SK-N-SH (cell line): ENCODE data around the gene ZNF267. TPM values are rescaled to one million over a fixed set of nuclear protein-coding genes. Genes with fewer than 3 reads are reported as not detected.

Source experiments
- CTCF ChIA-PET: fragments of 300-600, 350-600 bp; formaldehyde crosslinking; extraction: SDS; loops from one replicate; lab custom pipeline; 2021; lab: Yijun Ruan, JAX
- POLR2A ChIA-PET: fragments of 350-600 bp; sonication (Branson Sonifier 250); formaldehyde crosslinking; extraction: SDS; loops from one replicate; lab custom pipeline; 2020; ENCODE audit warnings: antibody characterized with exemption, inconsistent platforms; lab: Yijun Ruan, JAX
- DNase-seq: peaks from one replicate; pipeline ENCODE4 v3.0.0; 2012
- H2AFZ ChIP-seq: fragments of 200-600 bp; sonication (generic); 2 replicates; pipeline ENCODE4 v1.8.1; 2016; ENCODE audit warnings: antibody characterized with exemption, mild to moderate bottlenecking, low read depth
- H3F3A ChIP-seq: fragments of 200-600 bp; sonication (generic); replicated peaks from 2 replicates; pipeline ENCODE3; 2016; ENCODE audit warnings: antibody characterized with exemption, mild to moderate bottlenecking; ENCODE audit not compliant: insufficient read depth
- H3K27ac ChIP-seq, 2 experiments: fragments of 200-500 bp in 1 of 2; fragments of 200-600 bp in 1 of 2; sonication (Bioruptor generic) in 1 of 2; sonication (generic), shearing (Covaris generic) in 1 of 2; 2 replicates each; pipeline versions ENCODE4 v1.5.1 to v1.6.1; 2014 to 2016; ENCODE audit warnings: low read depth in 2 of 2, inconsistent platforms in 1 of 2, low read length in 1 of 2, mild to moderate bottlenecking in 1 of 2, mixed read lengths in 1 of 2
- H3K27me3 ChIP-seq: fragments of 200-600 bp; sonication (generic), shearing (Covaris generic); 2 replicates; pipeline ENCODE4 v1.6.1; 2016; ENCODE audit warnings: mixed run types; ENCODE audit not compliant: insufficient read depth
- H3K36me3 ChIP-seq, 2 experiments: fragments of 200-500 bp in 1 of 2; fragments of 200-600 bp in 1 of 2; sonication (Bioruptor generic) in 1 of 2; sonication (generic) in 1 of 2; replicated peaks in 1 of 2; 2 replicates each; pipeline versions ENCODE3 to v1.5.1; 2014 to 2016; ENCODE audit warnings: low read length in 1 of 2, mild to moderate bottlenecking in 1 of 2; ENCODE audit not compliant: insufficient read depth in 2 of 2, control insufficient read depth in 1 of 2
- H3K4me1 ChIP-seq, 2 experiments: fragments of 200-500 bp in 1 of 2; fragments of 200-600 bp in 1 of 2; sonication (Bioruptor generic) in 1 of 2; sonication (generic), shearing (Covaris generic) in 1 of 2; 2 replicates each; pipeline versions ENCODE4 v1.5.1 to v1.6.1; 2014 to 2016; ENCODE audit warnings: low read depth in 1 of 2, low read length in 1 of 2, mixed run types in 1 of 2; ENCODE audit not compliant: insufficient read depth in 2 of 2, control insufficient read depth in 1 of 2
- H3K4me2 ChIP-seq: fragments of 200-600 bp; sonication (generic), shearing (Covaris generic); 2 replicates; pipeline ENCODE4 v1.6.1; 2017; ENCODE audit warnings: mixed run types
- H3K4me3 ChIP-seq, 2 experiments: fragments of 200-500 bp in 1 of 2; fragments of 200-600 bp in 1 of 2; sonication (Bioruptor generic) in 1 of 2; sonication (generic), shearing (Covaris generic) in 1 of 2; 2 replicates each; pipeline versions ENCODE4 v1.5.1 to v1.8.1; 2014 to 2016; ENCODE audit warnings: low read depth in 2 of 2, inconsistent platforms in 1 of 2, low read length in 1 of 2, mild to moderate bottlenecking in 1 of 2, mixed read lengths in 1 of 2, moderate library complexity in 1 of 2
- H3K79me2 ChIP-seq: fragments of 200-600 bp; sonication (generic); 2 replicates; pipeline ENCODE4 v1.8.1; 2017; ENCODE audit warnings: mild to moderate bottlenecking; ENCODE audit not compliant: insufficient read depth
- H3K9ac ChIP-seq: fragments of 200-600 bp; sonication (generic); 2 replicates; pipeline ENCODE4 v1.6.1; 2017; ENCODE audit warnings: mixed run types
- H3K9me2 ChIP-seq: fragments of 200-600 bp; sonication (generic); 2 replicates; pipeline ENCODE4 v1.6.1; 2017; ENCODE audit warnings: mixed run types
- H3K9me3 ChIP-seq: fragments of 200-600 bp; sonication (generic); 2 replicates; pipeline ENCODE4 v1.6.1; 2017; ENCODE audit warnings: mixed run types, mild to moderate bottlenecking, moderate library complexity
- H4K20me1 ChIP-seq: fragments of 200-600 bp; sonication (generic); 2 replicates; pipeline ENCODE4 v1.6.1; 2017; ENCODE audit warnings: mild to moderate bottlenecking, mixed run types; ENCODE audit not compliant: insufficient read depth
- CTCF ChIP-seq: fragments of 200-600 bp; sonication (generic); IDR thresholded peaks from 2 replicates; pipeline ENCODE4 v1.6.1; 2017; ENCODE audit warnings: antibody characterized with exemption, mild to moderate bottlenecking, moderate library complexity
- EZH2phosphoT487 ChIP-seq: fragments of 200-600 bp; sonication (generic); IDR thresholded peaks from 2 replicates; pipeline ENCODE4 v1.6.1; 2017; ENCODE audit warnings: low read depth, mixed run types, mild to moderate bottlenecking, antibody characterized with exemption, moderate library complexity, borderline replicate concordance
- FOSL2 ChIP-seq: IDR thresholded peaks from 2 replicates; pipeline ENCODE4 v1.4.0; 2012; ENCODE audit warnings: low read depth, mild to moderate bottlenecking, moderate library complexity, borderline replicate concordance
- FOXM1 ChIP-seq: IDR thresholded peaks from 2 replicates; pipeline ENCODE4 v1.4.0; 2012; ENCODE audit warnings: low read depth, mild to moderate bottlenecking
- GABPA ChIP-seq: IDR thresholded peaks from 2 replicates; pipeline ENCODE4 v1.4.0; 2012; ENCODE audit warnings: low read depth, mild to moderate bottlenecking
- GATA2 ChIP-seq: sonication (generic); formaldehyde crosslinking; IDR thresholded peaks from 2 replicates; pipeline ENCODE4 v1.5.0; 2020; ENCODE audit warnings: mild to moderate bottlenecking, missing genetic modification reagents
- JUND ChIP-seq: IDR thresholded peaks from 2 replicates; pipeline ENCODE4 v1.4.0; 2012
- MXI1 ChIP-seq: IDR thresholded peaks from 2 replicates; pipeline ENCODE4 v1.6.1; 2012; ENCODE audit warnings: mild to moderate bottlenecking, low read depth, low read length, improper control_type of control experiment
- NFIC ChIP-seq: IDR thresholded peaks from 2 replicates; pipeline ENCODE4 v1.4.0; 2012; ENCODE audit warnings: borderline replicate concordance
- NRF1 ChIP-seq: IDR thresholded peaks from 2 replicates; pipeline ENCODE4 v1.6.1; 2012; ENCODE audit warnings: low read depth, mild to moderate bottlenecking, low read length
- PBX3 ChIP-seq: IDR thresholded peaks from 2 replicates; pipeline ENCODE4; 2012
- POLR2AphosphoS5 ChIP-seq: IDR thresholded peaks from 2 replicates; pipeline ENCODE4 v1.6.1; 2012; ENCODE audit warnings: low read depth, low read length
- RCOR1 ChIP-seq: fragments of 150-350 bp; IDR thresholded peaks from 2 replicates; pipeline ENCODE4 v1.6.1; 2017; ENCODE audit warnings: antibody characterized with exemption, low read length
- SMC3 ChIP-seq: IDR thresholded peaks from 2 replicates; pipeline ENCODE4 v1.6.1; 2012; ENCODE audit warnings: low read depth, low read length, improper control_type of control experiment
- TEAD4 ChIP-seq: IDR thresholded peaks from 2 replicates; pipeline ENCODE4 v1.4.0; 2012; ENCODE audit warnings: mild to moderate bottlenecking, borderline replicate concordance; ENCODE audit not compliant: insufficient read depth
- USF1 ChIP-seq: IDR thresholded peaks from 2 replicates; pipeline ENCODE4 v1.4.0; 2012; ENCODE audit warnings: low read depth, borderline replicate concordance
- USF2 ChIP-seq: fragments of 150-350 bp; IDR thresholded peaks from 2 replicates; pipeline ENCODE4 v1.6.1; 2017; ENCODE audit warnings: antibody characterized with exemption, low read length, low read depth, borderline replicate concordance
- YY1 ChIP-seq: IDR thresholded peaks from 2 replicates; pipeline ENCODE4 v1.4.0; 2012; ENCODE audit warnings: low read depth, mild to moderate bottlenecking
- ZBTB33 ChIP-seq: IDR thresholded peaks from 2 replicates; pipeline ENCODE4 v1.4.0; 2012; ENCODE audit warnings: low read depth, borderline replicate concordance
- WGBS: methylation state at CpG from one replicate; pipeline ENCODE4 v1.1.6; 2017; ENCODE audit warnings: low lambda C conversion rate; 5-methylcytosine and 5-hydroxymethylcytosine counted together
- polyA plus RNA-seq, 3 experiments: library from polyadenylated mRNA; depleted of rRNA; stranded (reverse); fragments of >200 nt; gene quantifications; 2 replicates each; pipeline ENCODE4 v1.2.3, GENCODE V29; 2012

Gene ZNF267
- polyA plus RNA-seq, 1 of the 3 experiments (the other 2 are of a cell fraction), result 1.7 TPM

- CTCF ChIA-PET, result interaction anchor here (13.6 kb wide), 1 partner anchor 16 kb away, joined by 144 read pairs; no protein-coding TSS in a partner anchor
- Histone ChIP-seq H3K4me2 (no peak overlapping the region), H3K9me2 (no peaks in the 10 kb centered on the region), H3K9me3 (no peaks in the 10 kb centered on the region), H3K4me3 (no peak overlapping the region), H3K36me3 (no peaks in the 10 kb centered on the region), H3K27ac (no peak overlapping the region), H3K79me2 (peaks cover 36% of the 10 kb centered on the region), H3F3A (peaks cover 17% of the 10 kb centered on the region), H3K27me3 (no peaks in the 10 kb centered on the region), H3K4me1 (peaks cover 16 to 23% of the 10 kb centered on the region in 2 experiments), H2AFZ (no peak overlapping the region), H3K9ac (no peak overlapping the region), H4K20me1 (no peaks in the 10 kb centered on the region; the same call in 1 of the 2 replicates)
- DNase-seq, result no peak
- 69% methylated on average over 5 of the region's 6 CpGs for WGBS
- TF ChIP-seq FOSL2 (no peak), PBX3 (no peak), GABPA (no peak), NRF1 (no peak), EZH2phosphoT487 (no peak), YY1 (no peak), JUND (no peak), ZBTB33 (no peak), USF1 (no peak)
- POLR2A ChIA-PET, result no interaction called here
These were observed 1.4 kb upstream of the ZNF267 start for GRCh38 chr16:31872201-31872600.

- H2AFZ ChIP-seq, result peak overlapping the region; percentile 83; the same call in 1 of the 2 replicates
- 9% methylated on average over 14 of the region's 14 CpGs for WGBS
- H3K4me1 ChIP-seq, result peaks cover 16 to 28% of the 10 kb centered on the region in 2 experiments; a peak in 3 of 4 replicates
- peak overlapping the region; percentile 94 for H3K9ac ChIP-seq
- H3K36me3 ChIP-seq, result peaks cover 6 to 9% of the 10 kb centered on the region in 2 experiments
- ChIA-PET CTCF (interaction anchor here (13.6 kb wide), 1 partner anchor 18 kb away, joined by 144 read pairs; no protein-coding TSS in a partner anchor), POLR2A (no interaction called here)
- peaks cover 17% of the 10 kb centered on the region for H3F3A ChIP-seq
- no peaks in the 10 kb centered on the region for H3K9me3 ChIP-seq
- H3K9me2 ChIP-seq, result no peaks in the 10 kb centered on the region
- peak overlapping the region; percentile 82 to 89 for H3K27ac ChIP-seq
- H4K20me1 ChIP-seq, result peaks cover 9% of the 10 kb centered on the region; the same call in 1 of the 2 replicates
- H3K4me2 ChIP-seq, result peak overlapping the region; percentile 65
- H3K79me2 ChIP-seq, result peaks cover 55% of the 10 kb centered on the region
- peak; percentile 38 for DNase-seq
- H3K27me3 ChIP-seq, result no peaks in the 10 kb centered on the region
- peak overlapping the region; percentile 92 to 96 for H3K4me3 ChIP-seq
- TF ChIP-seq NFIC (no peak), GABPA (no peak), TEAD4 (no peak), MXI1 (no peak), SMC3 (no peak), PBX3 (peak; percentile 46; the same call in 1 of the 2 replicates), RCOR1 (no peak), USF2 (no peak), CTCF (no peak), FOXM1 (no peak), POLR2AphosphoS5 (no peak), GATA2 (CRISPR knock-in tag) (no peak)
These were observed 932 bp downstream of the ZNF267 start for GRCh38 chr16:31874366-31875111.
